HG03025 (cell line): ENCODE results near the gene ATXN2.

Experiments
- ATAC-seq: cut with Tn5 transposase; IDR thresholded peaks from one replicate; pipeline ENCODE4 v1.9.1; 2021; ENCODE audit warnings: mild to moderate bottlenecking, moderate library complexity; ENCODE audit not compliant: unreplicated experiment, low FRiP score

Gene ATXN2

GRCh38 chr12:111442301-111443045 is 156.6 kb downstream of the ATXN2 start:
- ATAC-seq = no peak

DNA sequence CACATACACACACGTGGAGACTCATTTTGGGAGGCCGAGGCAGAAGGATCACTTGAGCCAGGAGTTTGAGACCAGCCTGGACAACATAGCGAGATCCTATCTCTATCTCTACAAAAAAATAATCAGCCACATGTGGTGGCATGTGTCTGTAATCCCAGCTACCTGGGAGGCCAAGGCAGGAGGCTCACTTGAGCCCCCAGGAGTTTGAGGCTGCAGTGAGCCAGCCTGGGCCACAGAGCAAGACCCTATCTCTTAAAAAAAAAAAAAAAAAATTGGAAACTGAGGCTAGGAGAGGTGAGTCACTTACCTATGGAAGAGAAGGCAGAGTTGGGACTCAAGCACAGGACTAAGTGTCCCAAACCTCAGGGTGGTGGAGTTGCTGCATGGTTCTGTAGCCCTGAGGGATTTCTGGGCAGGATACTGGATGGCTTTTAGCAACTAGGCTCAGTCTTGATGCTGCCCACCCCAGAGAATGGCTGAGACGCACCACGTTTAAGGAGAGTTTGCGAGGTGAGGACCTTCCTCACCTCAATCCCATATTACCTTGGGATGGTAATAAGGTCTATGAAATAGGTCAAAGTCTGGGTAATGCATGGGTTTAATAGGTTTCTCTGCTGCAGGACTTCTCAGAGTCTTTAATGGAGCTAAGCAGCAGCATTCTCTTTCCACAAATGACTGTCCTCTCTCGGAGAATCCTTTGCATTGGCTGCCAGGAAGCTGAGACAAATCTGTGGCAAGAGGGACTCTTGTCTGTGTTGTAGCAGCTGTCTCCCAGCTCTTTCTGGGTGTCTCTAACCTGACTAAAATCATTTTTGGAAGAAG is 157.8 kb downstream of the ATXN2 start:
- no peak for ATAC-seq

DNA sequence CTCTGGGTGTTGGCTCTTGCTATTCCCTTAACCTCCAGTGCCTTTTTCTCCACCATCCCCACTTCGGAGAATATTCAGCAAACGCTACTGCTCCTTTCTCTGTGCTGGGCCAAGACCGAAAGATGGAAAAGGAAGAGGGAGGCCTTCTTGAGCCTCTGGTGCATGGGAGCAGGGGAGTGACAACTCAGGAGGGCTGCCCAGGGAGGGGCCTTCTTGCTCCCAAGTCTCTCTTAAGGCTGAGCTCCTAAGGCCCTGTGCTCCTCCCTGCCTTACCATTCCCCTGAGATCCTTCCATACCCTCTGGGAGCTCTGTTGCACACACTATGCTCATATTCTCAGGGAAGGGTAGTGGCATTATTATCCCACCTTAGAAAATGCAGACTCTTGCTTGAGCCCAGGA is 158.5 kb downstream of the ATXN2 start:
- no peak for ATAC-seq

GRCh38 chr12:111440152-111440551 is 159.0 kb downstream of the ATXN2 start:
- ATAC-seq = no peak

DNA sequence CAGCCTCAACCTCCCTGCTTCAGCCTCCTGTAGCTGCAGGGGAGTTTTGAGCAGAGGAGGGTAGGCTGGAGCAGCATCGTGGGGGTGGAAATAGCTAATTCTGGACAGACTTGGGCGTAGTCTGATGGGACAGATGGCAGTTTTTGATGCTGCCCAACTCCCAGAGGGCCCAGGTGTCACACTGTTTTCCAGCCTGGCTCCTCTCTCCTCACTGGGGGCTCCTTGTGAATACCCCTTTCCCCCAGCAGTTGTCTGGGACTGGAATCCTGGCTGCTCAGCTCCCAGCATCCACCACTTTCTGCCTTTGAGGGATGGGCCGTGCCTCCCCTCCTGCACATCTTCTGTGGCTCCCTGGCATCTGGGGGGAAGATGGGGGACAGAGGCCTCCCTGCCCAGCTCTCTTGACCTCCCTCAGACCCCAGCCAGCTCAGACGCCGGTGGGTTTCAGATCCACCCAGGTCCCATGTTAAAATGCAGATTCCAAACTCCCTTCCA is 159.4 kb downstream of the ATXN2 start:
- ATAC-seq = no peak

DNA sequence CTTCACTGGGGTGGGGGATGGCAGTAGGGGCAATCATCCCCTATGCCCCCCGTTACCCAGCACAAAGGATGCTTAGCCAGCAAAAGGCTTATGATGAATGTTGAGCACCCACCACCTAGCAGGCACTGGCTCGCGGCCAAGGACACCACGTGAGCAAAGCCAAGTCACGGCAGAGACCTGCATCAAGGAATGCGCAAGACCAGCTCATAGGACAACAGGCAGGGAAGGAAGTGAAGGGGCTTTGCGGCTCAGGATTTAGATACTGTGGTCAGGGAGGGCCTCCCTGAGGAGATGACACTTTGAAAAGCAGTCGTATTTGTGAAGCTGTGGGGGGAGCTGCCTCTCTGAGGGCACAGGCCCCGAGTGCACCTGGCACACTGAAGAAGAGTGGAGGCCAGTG is 160.6 kb downstream of the ATXN2 start:
- ATAC-seq = no peak

GRCh38 chr12:111437816-111438454 is 161.2 kb downstream of the ATXN2 start:
- no peak for ATAC-seq

- no peak for ATAC-seq
Observed at GRCh38 chr12:111436811-111437210, 162.3 kb downstream of the ATXN2 start.

GRCh38 chr12:111436266-111436665 is 162.8 kb downstream of the ATXN2 start:
- no peak for ATAC-seq

GRCh38 chr12:111435661-111436201 is 163.4 kb downstream of the ATXN2 start:
- no peak for ATAC-seq

DNA sequence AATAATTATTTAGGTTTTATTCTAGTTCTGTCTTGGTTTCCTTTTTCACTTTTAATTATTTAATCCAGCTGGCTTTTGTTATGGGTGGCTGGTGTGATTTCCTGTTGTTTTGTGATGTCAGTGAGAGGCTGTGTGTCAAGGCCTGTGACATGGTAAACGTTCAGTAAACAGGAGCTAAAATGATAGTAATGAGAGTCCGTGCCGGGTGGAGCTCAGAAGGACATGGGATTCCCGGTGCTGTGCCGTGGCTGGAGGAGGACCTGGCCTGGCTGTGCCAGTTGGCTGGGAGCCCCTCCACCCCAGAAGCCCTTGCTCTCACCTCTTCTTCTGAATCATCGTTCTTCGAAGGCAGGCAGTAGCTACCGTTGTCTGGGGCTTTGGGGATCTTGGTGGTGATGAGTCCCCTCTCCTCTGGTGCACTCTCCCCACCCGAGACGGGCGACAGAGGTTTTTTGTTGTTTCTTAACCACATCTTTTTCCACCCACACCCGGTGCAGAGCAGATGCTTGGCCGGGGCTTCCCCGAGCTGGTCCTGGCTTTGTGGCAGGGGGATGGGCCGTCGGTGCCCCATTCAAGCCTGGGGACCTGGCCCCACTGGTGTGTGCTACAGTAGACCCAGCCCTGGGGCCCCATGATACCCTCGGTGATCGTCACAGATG is 164.3 kb downstream of the ATXN2 start:
- ATAC-seq = peak; percentile 60

DNA sequence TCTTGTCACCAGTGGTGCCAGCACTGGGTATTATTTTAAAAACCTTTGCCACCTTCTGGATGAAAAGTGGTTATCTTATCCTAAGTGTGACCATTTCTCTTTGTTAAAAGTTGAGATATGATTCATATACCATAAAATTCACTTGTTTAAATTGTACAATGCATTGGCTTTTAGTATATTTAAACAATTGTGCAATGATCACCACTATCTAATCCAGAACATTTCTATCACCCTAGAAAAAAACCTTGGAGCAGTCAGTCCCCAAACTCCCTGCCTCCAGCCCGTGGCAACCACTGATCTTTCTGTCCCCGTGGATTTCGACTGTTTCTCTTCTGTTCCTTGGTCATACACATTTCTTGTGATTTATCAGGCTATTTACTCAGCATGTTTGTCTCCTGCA is 165.1 kb downstream of the ATXN2 start:
- ATAC-seq = no peak

GRCh38 chr12:111431772-111432171 is 167.3 kb downstream of the ATXN2 start:
- no peak for ATAC-seq

GRCh38 chr12:111430433-111431353 is 168.4 kb downstream of the ATXN2 start:
- ATAC-seq = no peak

- no peak for ATAC-seq
Observed at GRCh38 chr12:111429828-111430432, 169.2 kb downstream of the ATXN2 start.

DNA sequence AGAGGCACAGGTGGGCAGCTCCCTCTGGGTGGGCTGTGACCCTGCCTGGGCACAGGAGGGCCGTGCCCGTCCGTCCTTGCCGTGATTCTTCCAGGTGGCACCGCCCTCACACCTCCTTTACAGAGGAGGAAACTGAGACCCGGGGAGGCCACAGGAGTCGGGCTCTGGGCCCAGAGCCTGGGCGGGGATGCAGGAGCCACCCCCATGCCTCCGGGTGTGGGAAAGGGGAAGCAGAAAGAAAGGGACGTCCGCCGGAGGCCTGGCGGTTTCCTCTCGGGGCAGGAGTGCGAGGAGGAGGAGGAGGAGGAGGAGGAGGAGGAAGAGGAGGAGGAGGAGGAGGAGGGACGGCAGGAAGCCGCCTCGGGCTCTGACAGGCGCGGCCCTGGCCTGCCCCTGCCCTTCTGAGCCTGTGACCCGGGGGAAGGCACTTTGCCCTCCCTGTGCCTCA is 170.4 kb downstream of the ATXN2 start:
- no peak for ATAC-seq

DNA sequence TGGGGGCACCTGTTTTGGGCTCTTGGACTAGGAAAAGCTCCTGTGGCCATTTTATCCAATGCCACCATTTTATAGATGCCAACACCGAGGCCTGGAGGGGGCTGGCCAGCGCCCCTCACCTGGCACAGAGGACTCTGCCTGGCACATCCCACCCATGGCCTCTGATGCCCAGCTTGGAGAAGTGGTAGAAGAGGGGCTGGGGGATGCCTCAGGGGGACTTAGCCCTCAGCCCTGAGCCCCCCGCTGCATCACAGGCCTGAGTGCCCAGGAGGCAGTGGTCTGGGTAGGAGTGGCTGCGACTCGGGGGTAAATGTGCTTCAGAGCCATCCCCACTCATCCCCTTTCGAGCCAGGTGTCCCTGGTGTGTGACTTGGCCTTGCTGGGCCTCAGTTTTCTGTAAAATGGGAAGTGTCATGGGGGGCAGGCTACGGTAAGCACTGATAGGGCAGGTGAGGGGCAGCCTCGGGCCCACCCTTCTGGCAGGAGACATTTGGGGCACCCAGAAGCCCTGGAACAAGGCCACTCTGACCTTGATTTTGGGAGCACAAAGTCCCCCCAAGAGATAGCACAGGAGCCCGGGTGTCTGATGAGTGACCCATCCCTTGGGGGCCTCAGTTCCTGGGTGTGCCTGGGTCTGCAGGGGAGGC is 170.9 kb downstream of the ATXN2 start:
- ATAC-seq = no peak

DNA sequence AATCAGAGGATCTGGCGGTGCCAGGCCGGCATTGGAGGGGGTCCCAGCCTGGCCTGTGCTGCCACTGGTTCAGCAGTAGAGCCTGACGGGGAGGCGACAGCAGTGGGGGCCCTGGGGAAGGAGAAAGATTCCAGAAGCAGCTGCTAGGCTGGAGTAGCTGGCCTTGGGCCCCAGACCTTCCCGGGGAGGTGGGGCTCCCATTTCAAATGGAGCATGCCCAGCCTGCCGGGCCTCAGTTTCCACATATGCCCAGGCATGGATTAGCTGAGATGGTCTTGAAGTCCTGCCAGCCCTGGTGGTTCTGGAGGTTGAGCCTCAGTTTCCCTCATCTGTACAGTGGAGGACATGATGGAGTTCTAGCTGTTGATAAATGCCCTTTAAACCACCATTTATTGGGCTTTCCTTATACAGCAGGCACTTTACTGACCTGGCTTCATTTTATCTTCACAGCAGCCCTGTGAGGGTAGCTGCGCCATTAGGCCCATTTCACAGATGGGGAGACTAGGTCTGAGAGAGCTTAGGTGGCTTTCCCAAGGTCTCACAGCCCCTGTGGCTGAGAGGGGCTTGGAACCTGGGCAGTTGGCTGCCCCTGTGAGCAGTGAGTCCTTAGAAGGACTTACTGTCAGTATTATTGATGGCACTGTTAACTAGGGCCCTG is 171.6 kb downstream of the ATXN2 start:
- ATAC-seq = no peak
